Measurements from ENCODE around the gene ECI1.
"Not testable (repeated sequence)": the region's sequence is repeated elsewhere in the genome, so short reads cannot be mapped to it uniquely, and the experiment has no call there.

The ECI1 gene

GRCh38 chr16:2250652-2251295 lies 613 bp downstream of the ECI1 start:
- DNase-seq, result no peak

GRCh38 chr16:2246301-2246885 lies 5.0 kb downstream of the ECI1 start:
- DNase-seq, result no peak

GRCh38 chr16:2244926-2245795 lies 6.2 kb downstream of the ECI1 start:
- no peak for DNase-seq

- no peak for DNase-seq
Observed at GRCh38 chr16:2244301-2244700, 7.1 kb downstream of the ECI1 start.

GRCh38 chr16:2243781-2244180 lies 7.6 kb downstream of the ECI1 start:
- no peak for DNase-seq

- no peak for DNase-seq
Observed at GRCh38 chr16:2243031-2243528, 8.3 kb downstream of the ECI1 start.

GRCh38 chr16:2242598-2242997 lies 8.8 kb downstream of the ECI1 start:
- no peak for DNase-seq

- DNase-seq, result not testable (repeated sequence)
Observed at GRCh38 chr16:2240331-2240730, 11.1 kb downstream of the ECI1 start.

- no peak for DNase-seq
Observed at GRCh38 chr16:2238838-2239675, 12.3 kb downstream of the ECI1 start.

GRCh38 chr16:2238150-2238837 lies 13.1 kb downstream of the ECI1 start:
- no peak for DNase-seq

- no peak for DNase-seq
Observed at GRCh38 chr16:2237493-2238149, 13.8 kb downstream of the ECI1 start.

- no peak for DNase-seq
Observed at GRCh38 chr16:2237102-2237482, 14.3 kb downstream of the ECI1 start.

GRCh38 chr16:2236337-2237101 lies 14.9 kb downstream of the ECI1 start, which contains the start of gene DNASE1L2:
TSS of gene DNASE1L2 (plus strand) at chr16:2236444. CDS start at chr16:2236817, 373 bp downstream.
- DNase-seq, result no peak

- DNase-seq, result no peak
Observed at GRCh38 chr16:2235695-2236336, 15.6 kb downstream of the ECI1 start.

GRCh38 chr16:2235234-2235651 lies 16.1 kb downstream of the ECI1 start:
- no peak for DNase-seq

- DNase-seq, result no peak
Observed at GRCh38 chr16:2234813-2235170, 16.6 kb downstream of the ECI1 start.

GRCh38 chr16:2233872-2234812 lies 17.2 kb downstream of the ECI1 start:
- DNase-seq, result no peak

GRCh38 chr16:2233046-2233775 lies 18.2 kb downstream of the ECI1 start:
- DNase-seq, result no peak
